GM23248 (cell line): Measurements from ENCODE around the gene TKT. TPM values are rescaled to one million over a fixed set of nuclear protein-coding genes. Genes with fewer than 3 reads are reported as not detected.
"Not testable (repeated sequence)": the region's sequence is repeated elsewhere in the genome, so short reads cannot be mapped to it uniquely, and the experiment has no call there.

Experiments used
- DNase-seq: peaks from one replicate; pipeline ENCODE4 v3.0.0-alpha.2; 2015
- H2AFZ ChIP-seq: fragments of 200-600 bp; sonication (generic); 2 replicates; pipeline ENCODE4 v1.6.1; 2016; ENCODE audit warnings: antibody characterized with exemption
- H3F3A ChIP-seq: fragments of 200-600 bp; sonication (generic); 2 replicates; pipeline ENCODE4 v1.6.1; 2016; ENCODE audit warnings: mild to moderate bottlenecking, antibody characterized with exemption, mixed run types; ENCODE audit not compliant: insufficient read depth
- H3K27ac ChIP-seq: fragments of 200-600 bp; sonication (generic); 2 replicates; pipeline ENCODE4 v1.5.1; 2016; ENCODE audit warnings: mild to moderate bottlenecking
- H3K27me3 ChIP-seq: fragments of 200-600 bp; sonication (generic); replicated peaks from 2 replicates; pipeline ENCODE4 v1.6.1; 2016; ENCODE audit warnings: mild to moderate bottlenecking; ENCODE audit not compliant: insufficient read depth
- H3K36me3 ChIP-seq: fragments of 200-600 bp; sonication (generic); 2 replicates; pipeline ENCODE4 v1.6.1; 2016; ENCODE audit warnings: low read depth, mild to moderate bottlenecking
- H3K4me1 ChIP-seq: fragments of 200-600 bp; sonication (generic); 2 replicates; pipeline ENCODE4 v1.6.1; 2016; ENCODE audit warnings: mild to moderate bottlenecking; ENCODE audit not compliant: insufficient read depth
- H3K4me2 ChIP-seq: fragments of 200-600 bp; sonication (generic); one replicate; pipeline ENCODE4 v1.6.1; 2016; ENCODE audit warnings: mild to moderate bottlenecking; ENCODE audit not compliant: unreplicated experiment
- H3K4me3 ChIP-seq: fragments of 200-600 bp; sonication (generic); 2 replicates; pipeline ENCODE4 v1.5.1; 2016; ENCODE audit warnings: mild to moderate bottlenecking
- H3K79me2 ChIP-seq: fragments of 200-600 bp; sonication (generic); 2 replicates; pipeline ENCODE4 v1.6.1; 2016; ENCODE audit warnings: mild to moderate bottlenecking; ENCODE audit not compliant: insufficient read depth
- H3K9ac ChIP-seq: fragments of 200-600 bp; sonication (generic); 2 replicates; pipeline ENCODE4 v1.6.1; 2016; ENCODE audit warnings: mild to moderate bottlenecking
- H3K9me2 ChIP-seq: fragments of 200-600 bp; sonication (generic); 2 replicates; pipeline ENCODE4 v1.6.1; 2016; ENCODE audit warnings: mixed run types, mild to moderate bottlenecking, moderate library complexity; ENCODE audit not compliant: insufficient read depth
- H3K9me3 ChIP-seq: fragments of 200-600 bp; sonication (generic); one replicate; pipeline ENCODE4 v1.6.1; 2017; ENCODE audit warnings: low read depth
- H4K20me1 ChIP-seq: fragments of 200-600 bp; sonication (generic); 2 replicates; pipeline ENCODE4 v1.6.0; 2016; ENCODE audit not compliant: insufficient read depth
- EZH2 ChIP-seq: fragments of 200-600 bp; sonication (generic); IDR thresholded peaks from 2 replicates; pipeline ENCODE4 v1.6.1; 2018; ENCODE audit warnings: antibody characterized with exemption, mild to moderate bottlenecking; ENCODE audit not compliant: insufficient read depth, poor library complexity, severe bottlenecking
- EZH2phosphoT487 ChIP-seq: fragments of 200-600 bp; sonication (generic); IDR thresholded peaks from 2 replicates; pipeline ENCODE4 v1.6.1; 2018; ENCODE audit warnings: antibody characterized with exemption, moderate library complexity, mild to moderate bottlenecking, low read depth; ENCODE audit not compliant: insufficient read depth
- WGBS, 2 experiments: methylation state at CpG; one replicate each; pipeline ENCODE4 v1.1.6; 2015 to 2017; ENCODE audit warnings: low lambda C conversion rate in 2 of 2, low coverage in 1 of 2; ENCODE audit errors: missing lambda C conversion rate in 2 of 2; 5-methylcytosine and 5-hydroxymethylcytosine counted together
- in situ Hi-C: fragments of 300-500 bp; cut with MboI; formaldehyde crosslinking; loops from 2 replicates; pipeline ENCODE4 v1.15.0; 2020
- polyA plus RNA-seq: library from polyadenylated mRNA; unstranded; fragments of >200 nt; fragmentation: Nextera tagmentation; extraction: Ambion mirVana; gene quantifications from 2 replicates; pipeline ENCODE4 v1.2.1, GENCODE V29; 2016
- total RNA-seq: library from RNA; depleted of rRNA; stranded (reverse); fragments of >200 nt; shearing (Covaris generic); gene quantifications from 2 replicates; pipeline ENCODE4 v1.2.3, GENCODE V29; 2014

TKT gene
- total and polyA plus RNA-seq, 2 experiments from 2014 or later, result 129 to 256 TPM

DNA sequence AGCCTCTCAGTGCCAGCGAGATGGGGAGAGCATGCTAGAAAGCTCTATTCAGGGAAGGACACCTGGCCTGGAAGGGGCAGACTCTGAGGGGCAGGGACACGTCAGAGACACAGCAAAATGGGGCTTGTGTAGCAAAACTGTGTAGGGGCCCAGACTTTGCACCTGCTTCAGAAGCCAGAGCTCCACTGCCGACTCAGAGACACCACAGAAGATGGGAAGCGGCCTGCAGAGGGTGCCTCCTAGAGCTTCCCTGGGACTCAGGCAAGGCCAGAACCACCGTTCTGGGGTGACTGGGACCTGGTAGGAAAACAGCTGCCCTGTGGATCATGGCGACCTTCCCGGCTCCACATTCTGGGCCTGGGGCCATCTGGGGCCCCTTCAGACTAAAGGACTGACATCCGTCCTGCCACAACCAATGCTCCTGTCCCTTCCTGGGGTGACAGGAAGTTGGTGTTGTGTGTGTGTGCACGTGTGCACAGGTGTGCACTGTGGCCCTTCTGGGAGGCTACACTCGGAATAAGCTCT, 17.4 kb upstream of the TKT start:
- no peak overlapping the region for H3K9ac ChIP-seq
- no peaks in the 10 kb centered on the region for H3K27me3 ChIP-seq
- no peak overlapping the region for H2AFZ ChIP-seq
- H3K9me3 ChIP-seq, result no peaks in the 10 kb centered on the region
- no peaks in the 10 kb centered on the region for H3K9me2 ChIP-seq
- H3K36me3 ChIP-seq, result no peaks in the 10 kb centered on the region
- no peak overlapping the region for H3K4me2 ChIP-seq
- in situ Hi-C loops, result no loop called here
- H3K27ac ChIP-seq, result no peak overlapping the region
- no peak for DNase-seq
- peaks cover 15% of the 10 kb centered on the region for H3K4me1 ChIP-seq
- 70 to 76% methylated on average over 9 to 10 of the region's 10 CpGs for WGBS, 2 experiments
- peaks cover 13% of the 10 kb centered on the region; the same call in 1 of the 2 replicates for H3F3A ChIP-seq
- no peak for TF ChIP-seq EZH2
- TF ChIP-seq EZH2phosphoT487, result no peak
- H3K79me2 ChIP-seq, result no peaks in the 10 kb centered on the region
- no peaks in the 10 kb centered on the region for H4K20me1 ChIP-seq
- H3K4me3 ChIP-seq, result no peak overlapping the region

GRCh38 chr3:53269888-53270880, 14.4 kb upstream of the TKT start:
- H3K9ac ChIP-seq, result peak overlapping the region; percentile 88

DNA sequence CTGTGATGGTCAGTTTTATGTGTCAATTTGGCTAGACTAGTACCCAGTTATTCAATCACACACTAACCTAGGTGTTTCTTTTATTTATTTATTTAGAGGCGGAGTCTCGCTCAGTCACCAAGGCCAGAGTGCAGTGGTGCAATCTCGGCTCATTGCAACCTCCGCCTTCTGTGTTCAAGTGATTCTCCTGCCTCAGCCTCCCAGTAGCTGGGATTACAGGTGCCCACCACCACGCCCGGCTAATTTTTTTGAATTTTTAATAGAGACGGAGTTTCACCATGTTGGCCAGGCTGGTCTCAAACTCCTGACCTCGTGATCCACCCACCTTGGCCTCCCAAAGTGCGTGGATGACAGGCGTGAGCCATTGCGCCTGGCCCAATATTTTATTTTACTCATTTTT, 13.4 kb upstream of the TKT start:
- Histone ChIP-seq H3K9ac (peak overlapping the region; percentile 88), H3F3A (peaks cover 13% of the 10 kb centered on the region; the same call in 1 of the 2 replicates), H3K4me1 (peaks cover 15% of the 10 kb centered on the region), H3K27ac (peak overlapping the region; percentile 99)
- H3K36me3 ChIP-seq, DNase-seq, H3K79me2 ChIP-seq, H3K9me2 ChIP-seq, H3K4me2 ChIP-seq, H3K27me3 ChIP-seq, H3K9me3 ChIP-seq, H2AFZ ChIP-seq, H4K20me1 ChIP-seq, in situ Hi-C loops, H3K4me3 ChIP-seq: not testable (repeated sequence)
- WGBS, 2 experiments, result 95 to 97% methylated on average over 11 of the region's 11 CpGs

More at GRCh38 chr3:53269888-53270880, 14.4 kb upstream of the TKT start:
- DNase-seq, result peak; percentile 98
- peaks cover 15% of the 10 kb centered on the region for H3K4me1 ChIP-seq
- in situ Hi-C loops, result no loop called here
- no peaks in the 10 kb centered on the region for H3K79me2 ChIP-seq
- H3F3A ChIP-seq, result peaks cover 13% of the 10 kb centered on the region; the same call in 1 of the 2 replicates
- no peaks in the 10 kb centered on the region for H4K20me1 ChIP-seq
- H3K27ac ChIP-seq, result peak overlapping the region; percentile 99
- H2AFZ ChIP-seq, result peak overlapping the region; percentile 81
- H3K9me3 ChIP-seq, result no peaks in the 10 kb centered on the region
- 16 to 20% methylated on average over 12 of the region's 12 CpGs for WGBS, 2 experiments
- H3K27me3 ChIP-seq, result no peaks in the 10 kb centered on the region
- no peaks in the 10 kb centered on the region for H3K36me3 ChIP-seq
- H3K9me2 ChIP-seq, result no peaks in the 10 kb centered on the region
- peak overlapping the region; percentile 41 for H3K4me2 ChIP-seq
- TF ChIP-seq EZH2phosphoT487 (no peak), EZH2 (no peak)
- H3K4me3 ChIP-seq, result 0 out of 2 replicates have a peak overlapping the region, but pooled peaks have one; percentile 17

DNA sequence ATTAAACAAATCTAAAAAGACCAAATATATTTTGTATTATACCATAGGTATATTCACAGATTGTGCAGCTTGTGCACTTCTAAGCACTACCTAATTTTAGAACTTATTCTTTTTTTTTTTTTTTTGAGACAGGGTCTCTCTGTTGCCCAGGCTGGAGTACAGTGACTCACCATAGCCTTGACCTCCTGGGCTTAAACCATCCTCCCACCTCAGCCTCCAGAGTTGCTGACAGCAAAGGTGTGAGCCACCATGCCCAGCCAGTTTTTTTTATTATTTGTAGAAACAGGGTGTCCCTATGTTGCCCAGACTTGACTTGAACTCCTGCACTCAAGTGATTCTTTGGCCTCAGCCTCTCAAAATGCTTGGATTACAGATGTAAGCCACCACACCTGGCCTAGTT, 11.9 kb upstream of the TKT start:
- H3K4me1 ChIP-seq, result peaks cover 15% of the 10 kb centered on the region
- H3F3A ChIP-seq, result peaks cover 13% of the 10 kb centered on the region; the same call in 1 of the 2 replicates
- H4K20me1 ChIP-seq, result no peaks in the 10 kb centered on the region
- H3K9me3 ChIP-seq, result no peaks in the 10 kb centered on the region
- no peak overlapping the region for H3K4me3 ChIP-seq
- no peaks in the 10 kb centered on the region for H3K9me2 ChIP-seq
- TF ChIP-seq EZH2 (no peak), EZH2phosphoT487 (no peak)
- no peaks in the 10 kb centered on the region for H3K79me2 ChIP-seq
- no peaks in the 10 kb centered on the region for H3K36me3 ChIP-seq
- H3K27ac ChIP-seq, result no peak overlapping the region
- H3K9ac ChIP-seq, result no peak overlapping the region
- no peak for DNase-seq
- H3K27me3 ChIP-seq, result no peaks in the 10 kb centered on the region
- in situ Hi-C loops, result no loop called here
- peak overlapping the region; percentile 46; the same call in 1 of the 2 replicates for H2AFZ ChIP-seq
- no peak overlapping the region for H3K4me2 ChIP-seq
